GM12874 (cell line): Measurements from ENCODE around the gene CCN5.

Experiments
- CTCF ChIP-seq: IDR thresholded peaks from 2 replicates; pipeline ENCODE4 v1.5.1; 2011; ENCODE audit warnings: low read depth, mild to moderate bottlenecking, control low read depth, low read length, moderate library complexity; ENCODE audit not compliant: insufficient read depth

The CCN5 gene

DNA sequence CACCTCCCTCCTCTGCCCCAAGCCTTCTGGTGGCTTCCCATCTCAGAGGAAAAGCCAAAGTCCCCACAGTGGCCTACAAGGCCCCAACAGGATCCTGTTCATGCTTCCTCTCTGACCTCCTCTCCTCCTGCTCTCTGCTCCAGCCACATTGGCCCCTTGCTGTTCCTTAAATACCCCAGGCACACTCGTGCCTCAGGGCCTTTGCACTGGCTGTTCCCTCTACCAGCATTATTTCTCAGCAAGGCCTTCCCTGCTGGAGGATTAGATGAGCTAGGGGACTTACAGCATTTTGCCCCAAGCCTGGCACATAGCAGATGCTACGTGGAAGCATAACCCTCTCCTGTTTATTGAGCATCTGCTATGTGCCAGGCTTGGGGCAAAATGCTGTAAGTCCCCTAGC is 7.8 kb downstream of the CCN5 start:
- TF ChIP-seq CTCF: no peak

- no peak for TF ChIP-seq CTCF
These were observed 8.2 kb downstream of the CCN5 start for GRCh38 chr20:44723391-44723790.

- TF ChIP-seq CTCF: no peak
These were observed 8.7 kb downstream of the CCN5 start for GRCh38 chr20:44723798-44724362.

GRCh38 chr20:44724423-44725091 is 9.4 kb downstream of the CCN5 start:
- no peak for TF ChIP-seq CTCF

DNA sequence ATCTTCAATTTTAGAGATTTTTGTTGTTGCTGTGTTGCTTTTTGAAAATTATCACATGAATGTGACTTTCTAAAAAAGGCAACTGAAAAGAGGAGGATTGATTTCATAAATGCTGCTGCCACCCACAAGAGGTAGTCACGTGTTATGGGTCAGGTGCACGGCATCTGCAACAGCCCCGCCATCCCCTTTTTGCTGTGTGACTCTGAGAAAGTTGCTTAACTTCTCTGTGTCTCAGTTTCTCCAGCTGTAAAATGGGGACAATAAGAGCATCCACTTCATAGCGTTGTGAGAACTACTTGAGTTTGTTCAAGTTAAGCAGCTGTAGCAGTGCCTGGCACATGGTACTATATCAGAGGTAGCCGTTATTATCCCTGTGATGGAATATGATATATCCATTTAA is 10.7 kb downstream of the CCN5 start:
- TF ChIP-seq CTCF: no peak

DNA sequence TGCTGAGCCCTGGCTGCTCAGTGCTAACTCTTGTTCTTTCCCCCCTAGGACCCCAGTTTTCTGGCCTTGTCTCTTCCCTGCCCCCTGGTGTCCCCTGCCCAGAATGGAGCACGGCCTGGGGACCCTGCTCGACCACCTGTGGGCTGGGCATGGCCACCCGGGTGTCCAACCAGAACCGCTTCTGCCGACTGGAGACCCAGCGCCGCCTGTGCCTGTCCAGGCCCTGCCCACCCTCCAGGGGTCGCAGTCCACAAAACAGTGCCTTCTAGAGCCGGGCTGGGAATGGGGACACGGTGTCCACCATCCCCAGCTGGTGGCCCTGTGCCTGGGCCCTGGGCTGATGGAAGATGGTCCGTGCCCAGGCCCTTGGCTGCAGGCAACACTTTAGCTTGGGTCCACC is 11.9 kb downstream of the CCN5 start:
- TF ChIP-seq CTCF: no peak

GRCh38 chr20:44727651-44728050 is 12.5 kb downstream of the CCN5 start:
- no peak for TF ChIP-seq CTCF
